Stimulated activated CD4-positive, alpha-beta T cell treated with anti-CD3 and anti-CD28 coated beads, Interleukin-4, amount 100 ng/mL, for 1 hour (primary cell): ENCODE measurements around the gene NEK2.
"Not testable (repeated sequence)": the region's sequence is repeated elsewhere in the genome, so short reads cannot be mapped to it uniquely, and the experiment has no call there.

Source experiments
- DNase-seq: peaks from one replicate; pipeline ENCODE4 v3.0.0-alpha.2; 2020

The NEK2 gene

GRCh38 chr1:211632117-211632807 lies 43.2 kb downstream of the NEK2 start:
- no peak for DNase-seq

- no peak for DNase-seq
Observed at GRCh38 chr1:211631168-211631567, 44.3 kb downstream of the NEK2 start.

- DNase-seq: no peak
Observed at GRCh38 chr1:211630236-211631081, 45.0 kb downstream of the NEK2 start.

- no peak for DNase-seq
Observed at GRCh38 chr1:211628417-211628816, 47.0 kb downstream of the NEK2 start.

- no peak for DNase-seq
Observed at GRCh38 chr1:211627259-211627658, 48.2 kb downstream of the NEK2 start.

- not testable (repeated sequence) for DNase-seq
Observed at GRCh38 chr1:211625866-211626265, 49.6 kb downstream of the NEK2 start.

- no peak for DNase-seq
Observed at GRCh38 chr1:211625040-211625439, 50.4 kb downstream of the NEK2 start.

GRCh38 chr1:211623515-211623914 lies 51.9 kb downstream of the NEK2 start:
- DNase-seq: no peak

GRCh38 chr1:211621447-211622198 lies 53.8 kb downstream of the NEK2 start:
- DNase-seq: no peak

- DNase-seq: no peak
Observed at GRCh38 chr1:211620097-211620496, 55.3 kb downstream of the NEK2 start.

- no peak for DNase-seq
Observed at GRCh38 chr1:211619033-211619996, 56.1 kb downstream of the NEK2 start.

- DNase-seq: no peak
Observed at GRCh38 chr1:211616965-211617297, 58.5 kb downstream of the NEK2 start.

GRCh38 chr1:211616231-211616964 lies 59.0 kb downstream of the NEK2 start:
- no peak for DNase-seq

- no peak for DNase-seq
Observed at GRCh38 chr1:211614615-211615014, 60.8 kb downstream of the NEK2 start.

GRCh38 chr1:211613951-211614350 lies 61.5 kb downstream of the NEK2 start:
- no peak for DNase-seq

GRCh38 chr1:211613108-211613947 lies 62.1 kb downstream of the NEK2 start:
- DNase-seq: no peak

- no peak for DNase-seq
Observed at GRCh38 chr1:211612786-211613107, 62.7 kb downstream of the NEK2 start.
